C4-2B (cell line): ENCODE measurements around the gene ARIH2.
"Not testable (repeated sequence)": the region's sequence is repeated elsewhere in the genome, so short reads cannot be mapped to it uniquely, and the experiment has no call there.

Experiments
- CTCF ChIP-seq: fragments of 450-650 bp; conservative IDR thresholded peaks from 2 replicates; pipeline ENCODE4 v1.5.1; 2017; ENCODE audit warnings: mild to moderate bottlenecking
- ZFX ChIP-seq: fragments of 450-650 bp; IDR thresholded peaks from 2 replicates; pipeline ENCODE4 v1.6.1; 2017

- TF ChIP-seq CTCF, ZFX: not testable (repeated sequence)
Measured at GRCh38 chr3:48907026-48907425, 11.6 kb upstream of the ARIH2 start.
